HG03558 (cell line): ENCODE results near the gene ADIPOR2.
"Not testable (repeated sequence)": the region's sequence is repeated elsewhere in the genome, so short reads cannot be mapped to it uniquely, and the experiment has no call there.

Experiments used
- ATAC-seq: cut with Tn5 transposase; IDR thresholded peaks from one replicate; pipeline ENCODE4 v1.9.1; 2021; ENCODE audit warnings: moderate number of reproducible peaks; ENCODE audit not compliant: unreplicated experiment; ENCODE audit errors: extremely low read depth

The ADIPOR2 gene

GRCh38 chr12:1702713-1703112, 11.8 kb downstream of the ADIPOR2 start:
- no peak for ATAC-seq

- no peak for ATAC-seq
These were observed 13.2 kb downstream of the ADIPOR2 start for GRCh38 chr12:1703771-1704722.

- no peak for ATAC-seq
These were observed 15.1 kb downstream of the ADIPOR2 start for GRCh38 chr12:1705774-1706631.

- no peak for ATAC-seq
These were observed 15.7 kb downstream of the ADIPOR2 start for GRCh38 chr12:1706632-1706980.

DNA sequence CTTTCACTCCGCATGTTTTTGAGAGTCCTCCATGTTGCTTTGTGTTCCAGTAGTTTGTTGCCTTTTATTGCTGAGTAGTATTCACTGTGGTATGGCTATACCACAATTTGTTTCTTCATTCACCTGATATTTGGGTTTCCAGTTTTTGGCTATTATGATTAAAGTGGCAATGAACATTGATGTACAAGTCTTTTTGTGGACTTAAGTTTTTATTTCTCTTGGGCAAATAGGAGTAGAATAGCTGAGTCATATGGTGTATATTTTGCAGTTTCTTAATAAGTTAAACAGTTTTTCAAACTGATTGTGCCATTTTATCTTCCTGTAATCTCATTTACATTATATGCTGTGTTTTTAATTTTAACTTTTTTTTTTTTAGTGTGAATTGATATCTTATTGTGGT, 16.2 kb downstream of the ADIPOR2 start:
- no peak for ATAC-seq

- ATAC-seq: not testable (repeated sequence)
These were observed 19.1 kb downstream of the ADIPOR2 start for GRCh38 chr12:1709968-1710367.

DNA sequence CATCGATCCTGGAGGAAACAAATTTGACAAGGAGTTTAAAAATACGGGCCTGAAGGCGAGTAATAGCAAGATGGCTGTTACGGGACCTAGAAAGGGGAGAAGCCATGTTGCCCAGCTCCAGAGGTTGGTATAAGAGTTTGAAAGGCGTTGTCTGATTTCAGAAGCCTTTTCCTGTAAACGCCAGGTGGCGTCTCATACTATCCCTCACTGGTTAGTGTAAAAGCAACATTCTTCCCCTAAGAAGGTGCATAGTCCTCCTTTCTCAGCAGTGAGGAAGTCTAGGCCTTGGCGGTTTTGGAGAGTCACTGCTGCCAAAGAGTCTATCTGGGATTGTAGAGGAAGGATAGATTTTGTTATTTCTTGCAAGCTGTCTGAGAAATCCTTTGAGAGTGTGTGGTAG, 20.0 kb downstream of the ADIPOR2 start:
- ATAC-seq: not testable (repeated sequence)

GRCh38 chr12:1711536-1712211, 20.8 kb downstream of the ADIPOR2 start:
- ATAC-seq: not testable (repeated sequence)

DNA sequence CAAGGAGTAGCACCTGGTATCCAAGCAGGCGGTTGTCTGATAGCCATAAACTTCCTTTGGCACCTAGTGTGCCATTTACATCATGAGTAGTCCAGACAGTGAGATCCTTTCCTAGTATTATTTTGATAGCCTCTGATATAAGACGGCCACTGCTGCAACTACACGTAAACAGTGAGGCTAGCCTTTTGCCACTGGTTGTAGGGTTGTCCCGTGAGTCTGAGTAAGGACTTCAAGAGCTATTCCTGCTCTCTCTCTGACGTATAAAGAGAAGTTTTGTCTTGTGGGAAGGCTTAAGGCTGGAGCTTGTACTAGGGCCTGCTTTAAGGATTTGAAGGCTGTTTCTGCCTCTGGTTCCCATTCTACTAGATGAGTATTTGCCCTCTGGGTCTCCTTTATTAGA, 21.4 kb downstream of the ADIPOR2 start:
- not testable (repeated sequence) for ATAC-seq

- ATAC-seq: not testable (repeated sequence)
These were observed 22.0 kb downstream of the ADIPOR2 start for GRCh38 chr12:1712852-1713251.

- not testable (repeated sequence) for ATAC-seq
These were observed 23.0 kb downstream of the ADIPOR2 start for GRCh38 chr12:1713783-1714348.

GRCh38 chr12:1715459-1715858, 24.6 kb downstream of the ADIPOR2 start:
- ATAC-seq: not testable (repeated sequence)

- no peak for ATAC-seq
These were observed 25.5 kb downstream of the ADIPOR2 start for GRCh38 chr12:1716215-1716862.

DNA sequence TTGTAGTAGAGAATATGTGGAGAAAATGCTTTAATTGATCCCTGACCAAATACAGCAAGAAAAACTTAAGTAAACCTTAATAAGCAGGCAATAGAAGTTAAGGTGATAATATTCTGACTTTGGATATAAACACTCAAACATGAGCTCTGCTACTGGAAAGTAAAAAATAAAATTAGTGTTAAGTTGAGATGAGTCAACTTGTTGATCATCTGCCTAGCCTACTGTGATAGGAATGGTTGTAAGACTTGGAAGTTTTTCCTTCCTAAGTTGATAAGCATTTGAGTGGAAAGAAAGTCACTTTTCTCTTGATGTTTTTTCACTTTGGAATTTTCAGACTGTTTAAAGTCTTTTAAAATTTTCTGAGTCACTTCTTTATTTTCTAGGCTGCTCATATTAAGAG, 26.0 kb downstream of the ADIPOR2 start:
- no peak for ATAC-seq

DNA sequence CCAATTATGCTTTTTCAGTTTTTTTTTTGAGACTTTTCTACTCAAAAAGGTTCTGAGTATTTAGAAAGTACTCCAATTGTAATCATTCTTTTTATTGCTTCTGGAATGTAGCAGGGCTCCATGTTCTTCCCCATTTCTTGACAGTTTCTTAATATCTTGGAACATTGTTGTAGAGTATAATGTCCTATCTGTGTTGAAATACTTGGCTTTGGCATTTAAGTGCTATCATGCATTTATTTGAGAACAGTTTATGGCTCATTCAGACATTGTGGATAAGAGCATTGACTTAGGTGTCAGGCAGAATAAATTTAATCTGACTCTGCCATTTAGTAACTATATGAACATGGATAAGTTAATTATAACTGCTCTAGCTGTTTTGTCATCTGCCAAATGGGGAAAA, 28.3 kb downstream of the ADIPOR2 start:
- no peak for ATAC-seq

DNA sequence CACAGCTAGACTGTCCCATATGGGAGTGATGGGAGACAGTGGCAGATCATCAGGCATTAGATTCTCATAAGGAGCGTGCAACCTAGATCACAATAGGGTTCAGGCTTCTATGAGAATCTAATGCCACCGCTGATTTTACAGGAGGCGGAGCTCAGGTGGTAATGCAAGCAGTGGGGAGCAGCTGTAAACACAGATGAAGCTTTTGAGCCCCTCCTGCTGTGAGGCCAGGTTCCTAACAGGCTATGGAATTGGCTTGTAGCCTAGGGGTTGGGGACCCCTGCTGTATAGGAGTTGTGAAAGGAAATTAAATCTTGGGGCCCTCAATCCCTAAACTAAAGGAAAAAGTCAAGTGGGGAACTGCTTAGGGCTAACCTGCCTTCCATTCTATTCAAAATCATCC, 29.6 kb downstream of the ADIPOR2 start:
- ATAC-seq: no peak

DNA sequence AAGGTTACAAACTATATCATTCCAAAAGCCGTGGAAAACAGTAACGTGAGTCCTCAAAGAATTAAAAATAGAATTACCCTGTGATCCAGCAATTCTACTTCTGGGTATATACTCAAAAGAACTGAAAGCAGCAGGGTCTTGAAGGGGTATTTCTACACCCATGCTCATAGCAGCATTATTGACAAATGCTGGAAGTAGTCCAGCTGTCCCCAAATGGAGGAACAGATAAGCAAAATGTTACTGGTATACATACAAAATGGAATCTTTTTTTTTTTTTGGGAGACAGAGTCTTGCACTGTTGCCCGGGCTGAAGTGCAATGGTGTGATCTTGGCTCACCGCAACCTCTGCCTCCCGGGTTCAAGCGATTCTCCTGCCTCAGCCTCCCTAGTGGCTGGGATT, 32.9 kb downstream of the ADIPOR2 start:
- ATAC-seq: no peak

DNA sequence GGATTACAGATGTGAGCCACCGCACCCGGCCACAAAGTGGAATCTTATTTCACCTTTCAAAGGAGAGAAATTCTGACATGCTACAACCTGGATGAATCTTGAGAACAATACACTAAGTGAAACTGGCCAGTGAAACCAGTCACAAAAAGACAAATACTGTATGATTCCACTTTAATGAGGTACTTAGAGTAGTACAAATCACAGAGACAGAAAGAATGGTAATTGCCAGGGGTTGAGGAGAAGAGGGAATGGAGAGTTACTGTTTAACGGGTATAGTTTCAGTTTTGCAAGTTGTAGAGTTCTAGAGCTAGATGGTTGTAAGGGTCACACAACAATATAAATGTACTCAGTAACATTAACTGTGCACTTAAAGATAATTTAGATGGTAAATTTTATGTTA, 33.4 kb downstream of the ADIPOR2 start:
- no peak for ATAC-seq

- no peak for ATAC-seq
These were observed 35.9 kb downstream of the ADIPOR2 start for GRCh38 chr12:1726753-1727152.

DNA sequence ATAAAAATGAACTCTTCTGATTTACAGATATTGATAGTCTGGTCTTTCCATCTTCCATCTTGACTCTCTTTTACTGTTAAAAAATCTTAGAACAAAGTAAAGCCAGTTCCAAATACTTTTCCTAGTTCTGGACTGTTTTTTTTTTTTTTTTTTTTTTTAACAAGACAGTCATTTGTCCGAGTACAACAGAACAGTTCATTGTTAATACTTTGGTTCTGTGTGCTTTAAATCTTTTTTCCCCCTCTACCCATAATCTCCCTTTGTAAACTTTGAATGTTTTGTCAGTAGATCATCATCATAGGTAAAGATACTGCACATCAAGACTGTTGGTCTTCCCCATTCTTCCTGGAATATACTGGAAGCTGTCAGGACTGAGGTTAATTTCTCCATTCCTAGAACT, 38.0 kb downstream of the ADIPOR2 start:
- no peak for ATAC-seq
